ENCODE results near the gene LCN1.

Gene LCN1

GRCh38 chr9:135567311-135567710 is 46.1 kb downstream of the LCN1 start:
- no peaks in the 10 kb centered on the region for H3K36me3 ChIP-seq (ENCODE audit: insufficient read depth, low read length)
- no peak overlapping the region for H3K27ac ChIP-seq (ENCODE audit: low read depth, low read length)
- H3K79me2 ChIP-seq (ENCODE audit: control insufficient read depth, insufficient read depth, low read length, unreplicated experiment), result no peaks in the 10 kb centered on the region
- no peak overlapping the region for H3K4me3 ChIP-seq (ENCODE audit: low read depth, low read length)
- no peak overlapping the region for H2AFZ ChIP-seq (ENCODE audit: low read length, unreplicated experiment)
- H3K27me3 ChIP-seq (ENCODE audit: insufficient read depth, low read length), result peaks cover 56% of the 10 kb centered on the region
- H3K4me1 ChIP-seq (ENCODE audit: control insufficient read depth, insufficient read depth, low read length, unreplicated experiment), result no peaks in the 10 kb centered on the region

DNA sequence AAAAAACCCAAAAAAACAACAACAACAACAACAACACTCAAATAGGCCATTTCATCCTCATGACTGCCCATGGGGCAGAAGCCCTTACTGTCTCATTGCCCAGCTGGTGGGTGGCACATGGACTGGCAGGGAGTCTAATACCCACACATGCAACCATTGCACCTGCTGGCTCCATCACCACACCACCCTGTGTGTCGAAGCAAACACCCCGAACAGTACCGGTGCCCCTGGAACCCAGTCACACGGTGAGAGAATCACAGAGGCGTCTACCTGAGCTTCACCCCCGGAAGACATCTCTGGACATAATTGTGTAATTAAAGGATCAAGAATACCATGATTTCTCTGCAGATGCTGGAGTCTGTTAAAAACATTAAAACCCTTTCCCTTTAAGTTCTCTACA is 46.8 kb downstream of the LCN1 start:
- Histone ChIP-seq H3K4me3 (ENCODE audit: low read depth, low read length) (no peak overlapping the region), H3K27me3 (ENCODE audit: insufficient read depth, low read length) (peaks cover 62% of the 10 kb centered on the region)

GRCh38 chr9:135570456-135570855 is 49.2 kb downstream of the LCN1 start:
- H2AFZ ChIP-seq (ENCODE audit: low read length, unreplicated experiment), result no peak overlapping the region
- H3K79me2 ChIP-seq (ENCODE audit: control insufficient read depth, insufficient read depth, low read length, unreplicated experiment), result no peaks in the 10 kb centered on the region
- no peak overlapping the region for H3K4me3 ChIP-seq (ENCODE audit: low read depth, low read length)
- H3K27me3 ChIP-seq (ENCODE audit: insufficient read depth, low read length), result peaks cover 69% of the 10 kb centered on the region
- H3K27ac ChIP-seq (ENCODE audit: low read depth, low read length), result no peak overlapping the region
- no peaks in the 10 kb centered on the region for H3K4me1 ChIP-seq (ENCODE audit: control insufficient read depth, insufficient read depth, low read length, unreplicated experiment)
- no peaks in the 10 kb centered on the region for H3K36me3 ChIP-seq (ENCODE audit: insufficient read depth, low read length)

More for the DNA sequence above, 46.8 kb downstream of the LCN1 start:
- Histone ChIP-seq H3K4me1 (ENCODE audit: control insufficient read depth, insufficient read depth, low read length, unreplicated experiment) (no peaks in the 10 kb centered on the region), H3K36me3 (ENCODE audit: insufficient read depth, low read length) (no peaks in the 10 kb centered on the region), H3K79me2 (ENCODE audit: control insufficient read depth, insufficient read depth, low read length, unreplicated experiment) (no peaks in the 10 kb centered on the region), H2AFZ (ENCODE audit: low read length, unreplicated experiment) (no peak overlapping the region), H3K27ac (ENCODE audit: low read depth, low read length) (no peak overlapping the region)

GRCh38 chr9:135572233-135572632 is 51.0 kb downstream of the LCN1 start:
- Histone ChIP-seq H3K4me3 (ENCODE audit: low read depth, low read length) (no peak overlapping the region), H3K27me3 (ENCODE audit: insufficient read depth, low read length) (peaks cover 64% of the 10 kb centered on the region), H3K4me1 (ENCODE audit: control insufficient read depth, insufficient read depth, low read length, unreplicated experiment) (no peaks in the 10 kb centered on the region), H2AFZ (ENCODE audit: low read length, unreplicated experiment) (no peak overlapping the region), H3K36me3 (ENCODE audit: insufficient read depth, low read length) (no peaks in the 10 kb centered on the region), H3K27ac (ENCODE audit: low read depth, low read length) (no peak overlapping the region), H3K79me2 (ENCODE audit: control insufficient read depth, insufficient read depth, low read length, unreplicated experiment) (no peaks in the 10 kb centered on the region)

- H3K4me1 ChIP-seq (ENCODE audit: control insufficient read depth, insufficient read depth, low read length, unreplicated experiment), result no peaks in the 10 kb centered on the region
- no peak overlapping the region for H3K4me3 ChIP-seq (ENCODE audit: low read depth, low read length)
- H3K27me3 ChIP-seq (ENCODE audit: insufficient read depth, low read length), result peaks cover 60% of the 10 kb centered on the region
- H3K79me2 ChIP-seq (ENCODE audit: control insufficient read depth, insufficient read depth, low read length, unreplicated experiment), result no peaks in the 10 kb centered on the region
- no peak overlapping the region for H3K27ac ChIP-seq (ENCODE audit: low read depth, low read length)
- H2AFZ ChIP-seq (ENCODE audit: low read length, unreplicated experiment), result no peak overlapping the region
- H3K36me3 ChIP-seq (ENCODE audit: insufficient read depth, low read length), result no peaks in the 10 kb centered on the region
These were observed 51.9 kb downstream of the LCN1 start for GRCh38 chr9:135573124-135573523.

DNA sequence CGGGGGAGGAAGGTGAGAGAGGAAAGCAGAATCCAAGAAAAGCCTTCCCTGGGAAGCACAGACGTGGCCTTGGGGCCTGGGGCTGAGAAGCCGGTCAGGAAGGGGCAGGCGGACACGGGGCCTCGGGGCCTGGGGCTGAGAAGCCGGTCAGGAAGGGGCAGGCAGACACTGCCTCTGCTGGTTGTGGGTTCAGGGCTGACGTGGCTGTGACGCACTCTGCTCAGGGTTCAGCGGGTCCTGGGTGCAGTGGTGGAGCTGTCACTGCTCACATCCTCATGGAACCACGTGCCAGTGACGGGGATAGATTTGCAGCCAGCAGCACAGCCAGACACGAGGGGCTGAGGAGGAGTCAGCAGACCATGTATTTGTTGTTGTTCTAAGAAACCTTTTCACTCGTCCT is 53.1 kb downstream of the LCN1 start:
- no peak overlapping the region for H3K27ac ChIP-seq (ENCODE audit: low read depth, low read length)
- H3K4me1 ChIP-seq (ENCODE audit: control insufficient read depth, insufficient read depth, low read length, unreplicated experiment), result no peaks in the 10 kb centered on the region
- H2AFZ ChIP-seq (ENCODE audit: low read length, unreplicated experiment), result no peak overlapping the region
- H3K27me3 ChIP-seq (ENCODE audit: insufficient read depth, low read length), result peaks cover 55% of the 10 kb centered on the region
- no peaks in the 10 kb centered on the region for H3K36me3 ChIP-seq (ENCODE audit: insufficient read depth, low read length)
- H3K79me2 ChIP-seq (ENCODE audit: control insufficient read depth, insufficient read depth, low read length, unreplicated experiment), result no peaks in the 10 kb centered on the region
- no peak overlapping the region for H3K4me3 ChIP-seq (ENCODE audit: low read depth, low read length)

DNA sequence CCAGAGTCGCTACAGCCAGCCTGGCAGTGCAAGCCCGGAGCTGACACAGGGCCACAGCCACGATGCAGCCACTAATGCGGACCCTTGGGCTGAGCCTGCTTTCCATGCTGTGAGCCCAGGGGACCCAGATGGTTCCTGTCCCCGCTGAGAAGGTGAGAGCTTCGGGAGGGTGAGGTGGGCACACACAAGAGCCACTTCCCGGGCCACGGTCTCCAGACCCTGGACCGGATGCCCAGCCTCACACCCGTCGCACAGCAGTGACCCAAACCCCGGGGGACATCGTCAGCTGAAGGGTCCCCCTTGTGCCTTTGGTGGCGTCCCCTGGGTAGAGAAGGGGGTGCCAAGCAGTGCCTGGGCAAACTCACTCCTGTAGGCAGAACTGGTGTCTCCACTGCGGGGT is 53.7 kb downstream of the LCN1 start:
- Histone ChIP-seq H3K36me3 (ENCODE audit: insufficient read depth, low read length) (no peaks in the 10 kb centered on the region), H2AFZ (ENCODE audit: low read length, unreplicated experiment) (no peak overlapping the region), H3K79me2 (ENCODE audit: control insufficient read depth, insufficient read depth, low read length, unreplicated experiment) (no peaks in the 10 kb centered on the region), H3K4me1 (ENCODE audit: control insufficient read depth, insufficient read depth, low read length, unreplicated experiment) (no peaks in the 10 kb centered on the region), H3K27ac (ENCODE audit: low read depth, low read length) (no peak overlapping the region), H3K4me3 (ENCODE audit: low read depth, low read length) (no peak overlapping the region), H3K27me3 (ENCODE audit: insufficient read depth, low read length) (peaks cover 56% of the 10 kb centered on the region)
